Muscle of leg (tissue), 11 donors: ENCODE results near the gene ACKR3. TPM values are rescaled to one million over a fixed set of nuclear protein-coding genes. Genes with fewer than 3 reads are reported as not detected.

ENCODE experiments used
- DNase-seq: peaks from one replicate; pipeline ENCODE4 v3.0.0; 2013
- H3K27ac ChIP-seq: one replicate; pipeline ENCODE4 v1.5.1; 2013; ENCODE audit warnings: mild to moderate bottlenecking, low read length, control low read depth
- H3K27me3 ChIP-seq: one replicate; pipeline ENCODE4 v1.6.1; 2013; ENCODE audit warnings: low read length; ENCODE audit not compliant: control insufficient read depth, insufficient read depth
- H3K36me3 ChIP-seq: one replicate; pipeline ENCODE4 v1.6.1; 2013; ENCODE audit warnings: low read length; ENCODE audit not compliant: control insufficient read depth, insufficient read depth
- H3K4me1 ChIP-seq: one replicate; pipeline ENCODE4 v1.6.1; 2013; ENCODE audit warnings: low read length; ENCODE audit not compliant: control insufficient read depth, insufficient read depth
- H3K4me3 ChIP-seq: one replicate; pipeline ENCODE4 v1.5.1; 2013; ENCODE audit warnings: low read length, control low read depth
- H3K9me3 ChIP-seq: replicated peaks from 2 replicates; pipeline ENCODE4 v1.6.1; 2013; ENCODE audit warnings: low read depth, low read length; ENCODE audit not compliant: control insufficient read depth
- WGBS: methylation state at CpG from one replicate; pipeline ENCODE4 v1.1.5; 2013; ENCODE audit warnings: missing lambda C conversion rate; ENCODE audit not compliant: insufficient coverage; 5-methylcytosine and 5-hydroxymethylcytosine counted together
- polyA plus RNA-seq, 8 donors: library from polyadenylated mRNA; unstranded; fragments of 120-200 nt; gene quantifications; one replicate each; pipeline versions ENCODE4 v1.2.1 to v1.2.3, GENCODE V29; 2013; ENCODE audit warnings: inconsistent platforms in 1 of 8, low replicate concordance in 1 of 8; ENCODE audit not compliant: insufficient read length in 8 of 8, insufficient read depth in 1 of 8
- total RNA-seq: library from RNA; stranded (reverse); fragments of 120-200 nt; gene quantifications from one replicate; pipeline ENCODE4 v1.2.4, GENCODE V29; 2013

ACKR3 gene
- total and polyA plus RNA-seq, 9 donors = 14.7 to 29.3 (median 24.1) TPM

DNA sequence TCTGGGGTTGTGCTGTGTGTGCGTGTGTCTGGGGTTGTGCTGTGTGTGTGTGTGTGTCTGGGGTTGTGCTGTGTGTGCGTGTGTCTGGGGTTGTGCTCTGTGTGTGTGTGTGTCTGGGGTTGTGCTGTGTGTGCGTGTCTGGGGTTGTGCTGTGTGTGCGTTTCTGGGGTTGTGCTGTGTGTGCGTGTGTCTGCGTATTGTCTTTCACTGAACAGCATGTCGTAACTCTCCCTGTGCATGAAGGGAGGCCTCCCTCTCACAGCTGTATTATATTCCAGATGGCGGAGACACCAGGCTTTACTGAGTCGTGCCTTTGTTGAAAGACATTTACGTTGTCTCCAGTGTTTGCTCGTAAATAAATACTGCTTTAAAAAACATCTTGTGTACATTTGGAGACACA lies 5.9 kb downstream of the ACKR3 start:
- peaks cover 2% of the 10 kb centered on the region for H3K27me3 ChIP-seq
- DNase-seq = no peak
- H3K36me3 ChIP-seq = peaks cover 2% of the 10 kb centered on the region
- no peak overlapping the region for H3K4me3 ChIP-seq
- peaks cover 28% of the 10 kb centered on the region for H3K4me1 ChIP-seq
- no peak overlapping the region for H3K27ac ChIP-seq
- WGBS = 88% methylated on average over 4 of the region's 11 CpGs
- H3K9me3 ChIP-seq = no peaks in the 10 kb centered on the region

DNA sequence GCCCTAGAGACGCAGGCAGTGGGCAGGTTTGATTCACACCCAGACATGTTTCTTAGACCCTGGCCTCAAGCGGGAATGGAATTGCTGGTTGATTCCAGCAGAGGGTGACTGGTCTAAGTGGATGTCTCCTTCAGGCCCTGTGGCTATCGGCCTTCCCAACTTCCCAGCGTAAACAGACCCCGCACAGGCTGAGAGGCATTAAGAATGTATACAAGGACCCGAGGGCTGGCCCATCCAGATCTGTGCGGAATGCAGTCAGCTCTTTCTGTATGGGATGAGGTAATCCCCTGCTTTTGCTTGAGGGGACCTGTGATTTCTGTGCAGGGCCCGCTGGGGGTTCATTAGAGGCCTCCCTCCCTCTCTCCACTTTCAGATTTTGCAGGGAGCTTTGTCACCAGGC lies 6.5 kb downstream of the ACKR3 start:
- Histone ChIP-seq H3K27me3 (peaks cover 2% of the 10 kb centered on the region), H3K4me3 (no peak overlapping the region), H3K36me3 (peaks cover 8% of the 10 kb centered on the region), H3K9me3 (no peaks in the 10 kb centered on the region), H3K4me1 (peaks cover 28% of the 10 kb centered on the region), H3K27ac (no peak overlapping the region)
- 83% methylated on average over 1 of the region's 8 CpGs for WGBS
- no peak for DNase-seq

DNA sequence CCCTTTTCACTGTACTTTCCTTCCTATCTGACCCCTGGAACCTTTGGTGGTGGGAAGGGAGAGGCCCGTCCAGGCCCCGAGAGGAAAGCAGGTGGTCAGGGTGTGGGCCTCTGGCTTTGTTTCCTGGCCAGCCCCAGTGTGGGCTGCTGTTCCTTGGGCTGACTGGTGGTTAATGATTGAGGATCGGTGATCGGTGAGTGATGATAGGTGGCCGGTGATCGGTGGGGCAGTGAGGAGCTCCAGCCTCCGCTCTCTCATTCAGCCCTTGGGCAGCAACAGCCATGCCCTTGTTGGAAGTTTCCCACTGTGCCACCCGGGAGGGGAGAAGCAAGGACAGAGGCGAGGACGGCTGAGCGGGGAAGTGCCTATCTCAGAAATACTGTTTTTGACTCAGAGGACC lies 7.3 kb downstream of the ACKR3 start:
- DNase-seq = no peak
- 96% methylated on average over 9 of the region's 11 CpGs for WGBS
- H3K36me3 ChIP-seq = peaks cover 11% of the 10 kb centered on the region
- H3K4me3 ChIP-seq = no peak overlapping the region
- H3K27me3 ChIP-seq = peaks cover 2% of the 10 kb centered on the region
- peaks cover 25% of the 10 kb centered on the region for H3K4me1 ChIP-seq
- H3K27ac ChIP-seq = no peak overlapping the region
- H3K9me3 ChIP-seq = no peaks in the 10 kb centered on the region

DNA sequence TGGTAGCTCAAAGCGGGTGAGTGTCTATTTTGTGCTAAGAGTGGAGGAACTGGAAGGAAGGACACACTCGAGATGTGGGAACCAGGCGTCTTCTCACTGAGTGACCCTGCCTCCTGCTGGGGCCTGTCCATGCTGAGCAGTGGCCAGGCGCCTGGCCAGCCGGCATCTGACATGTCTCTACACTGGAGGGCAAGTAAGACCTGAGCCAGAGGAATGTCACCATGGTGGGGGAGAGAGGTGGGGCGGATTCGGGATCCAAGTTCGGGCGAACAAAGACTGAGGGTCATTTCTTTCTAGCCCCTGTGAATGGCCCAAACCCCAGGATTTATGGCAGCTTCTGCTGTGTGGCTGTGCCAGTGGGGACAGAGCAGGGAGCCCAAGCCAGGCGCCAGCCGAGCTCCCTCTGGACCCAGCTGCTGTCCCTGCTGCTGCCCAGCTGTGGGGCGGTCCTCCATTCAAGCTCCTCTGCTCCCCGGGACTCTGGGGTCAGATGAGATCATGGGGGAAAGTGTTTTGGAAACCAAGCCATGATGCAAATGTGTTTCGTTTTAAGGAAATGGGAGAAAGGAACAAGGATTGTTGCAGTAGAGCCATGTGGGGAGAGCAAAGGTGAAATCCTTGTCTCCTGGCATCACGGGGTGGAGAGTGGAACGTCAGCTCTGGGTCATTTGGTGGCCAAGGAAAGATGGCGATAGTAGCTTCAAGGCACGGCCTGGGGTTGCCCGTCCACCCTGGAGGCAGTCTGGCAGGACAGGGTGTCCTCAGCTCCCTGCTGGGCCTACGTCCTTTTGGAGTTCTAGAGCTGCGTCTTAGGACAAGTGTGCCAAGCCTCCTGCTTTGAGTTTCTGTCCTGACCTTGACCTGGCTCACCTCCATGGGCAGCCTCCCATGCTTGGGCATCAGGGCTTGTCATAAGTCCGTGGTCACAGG lies 8.1 kb downstream of the ACKR3 start:
- 87% methylated on average over 20 of the region's 22 CpGs for WGBS
- Histone ChIP-seq H3K36me3 (peaks cover 11% of the 10 kb centered on the region), H3K9me3 (no peaks in the 10 kb centered on the region), H3K4me3 (no peak overlapping the region), H3K27me3 (no peaks in the 10 kb centered on the region), H3K4me1 (peaks cover 19% of the 10 kb centered on the region), H3K27ac (no peak overlapping the region)
- DNase-seq = no peak

DNA sequence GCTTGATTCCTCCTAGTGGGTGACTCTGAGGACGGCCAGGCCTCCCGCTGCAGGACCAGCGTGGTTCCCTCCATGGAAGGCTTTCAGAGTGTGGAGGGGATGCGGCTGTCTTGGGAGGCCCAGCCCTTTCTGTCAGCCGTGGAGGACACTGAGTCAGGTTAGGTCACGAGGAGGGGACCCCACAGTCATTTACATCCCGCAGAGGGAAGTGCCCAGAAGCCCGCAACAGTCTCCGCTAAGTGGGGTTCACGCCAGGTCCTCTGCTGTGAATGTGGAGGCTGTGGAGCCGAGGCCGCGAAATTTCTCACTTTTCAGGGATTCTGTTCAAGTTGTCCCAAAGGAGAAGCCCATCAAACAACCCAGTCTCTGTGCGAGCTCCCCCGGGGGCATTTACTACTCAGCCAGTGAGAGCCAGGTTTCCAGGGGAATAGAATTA lies 8.8 kb downstream of the ACKR3 start:
- 86% methylated on average over 7 of the region's 15 CpGs for WGBS
- peaks cover 14% of the 10 kb centered on the region for H3K36me3 ChIP-seq
- DNase-seq = no peak
- H3K9me3 ChIP-seq = no peaks in the 10 kb centered on the region
- no peak overlapping the region for H3K4me3 ChIP-seq
- H3K27ac ChIP-seq = no peak overlapping the region
- H3K27me3 ChIP-seq = no peaks in the 10 kb centered on the region
- peaks cover 15% of the 10 kb centered on the region for H3K4me1 ChIP-seq

DNA sequence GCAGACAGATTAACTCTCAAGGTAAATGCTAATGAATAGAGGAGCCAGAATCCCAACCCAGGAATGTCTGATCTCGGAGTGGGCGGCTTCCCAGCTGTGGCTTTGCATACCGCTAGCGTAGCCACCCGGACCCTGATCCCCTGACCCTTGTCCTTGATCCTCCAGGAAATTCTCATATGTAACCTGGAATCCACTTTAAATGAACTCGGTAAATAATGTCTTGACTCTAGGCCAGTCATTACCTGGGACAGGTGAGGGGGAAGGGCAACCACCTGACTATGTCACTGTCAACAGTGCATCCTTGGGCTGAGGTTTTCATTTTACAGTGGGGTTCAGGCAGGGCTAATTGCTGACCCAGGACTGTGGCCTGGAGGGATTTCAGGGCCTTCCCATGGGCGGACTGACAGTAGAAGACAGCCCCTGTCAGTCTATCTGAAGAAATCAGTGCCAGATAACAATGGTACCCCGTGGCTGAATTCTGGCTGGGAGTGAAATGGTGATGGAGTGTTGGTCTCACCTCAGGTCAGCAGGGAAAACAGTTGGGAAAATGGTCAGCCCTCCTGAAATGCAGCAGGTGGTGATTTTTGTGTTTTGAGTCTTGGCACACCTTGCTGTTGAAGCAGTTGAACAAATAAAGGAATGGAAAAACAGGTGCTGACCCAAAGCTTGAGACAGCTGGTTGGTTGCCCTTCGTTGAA lies 9.6 kb downstream of the ACKR3 start:
- Histone ChIP-seq H3K36me3 (peaks cover 14% of the 10 kb centered on the region), H3K27ac (no peak overlapping the region), H3K9me3 (no peaks in the 10 kb centered on the region), H3K27me3 (no peaks in the 10 kb centered on the region), H3K4me3 (no peak overlapping the region), H3K4me1 (peaks cover 15% of the 10 kb centered on the region)
- 89% methylated on average over 9 of the region's 9 CpGs for WGBS
- no peak for DNase-seq

DNA sequence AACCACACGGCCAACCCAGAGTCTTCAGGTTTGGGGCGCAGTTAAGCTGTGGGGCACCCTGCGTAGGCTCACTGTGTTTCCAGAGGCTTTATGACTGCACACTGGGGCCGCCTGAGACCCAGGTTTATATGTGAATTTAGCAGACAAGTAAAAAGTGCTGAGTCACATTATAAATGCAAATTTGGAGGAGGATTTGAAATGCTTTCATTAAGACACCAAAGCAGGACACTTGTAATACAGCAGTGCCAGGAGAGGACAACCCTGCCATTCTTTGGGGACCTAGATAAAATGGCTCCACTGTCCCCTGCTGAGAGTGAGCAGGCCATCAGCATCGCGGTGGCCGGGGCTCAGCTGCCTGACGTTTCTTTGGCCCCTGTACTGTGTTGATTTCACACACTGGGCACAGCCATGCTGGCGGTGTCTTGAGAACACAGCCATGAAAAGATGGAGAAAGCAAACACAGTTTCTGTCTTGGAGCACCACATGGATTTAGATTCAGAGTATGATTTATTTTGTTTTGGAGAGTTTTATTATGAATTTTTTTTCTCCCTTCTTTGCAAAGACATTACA lies 10.2 kb downstream of the ACKR3 start:
- WGBS = 73% methylated on average over 9 of the region's 9 CpGs
- Histone ChIP-seq H3K4me1 (peaks cover 15% of the 10 kb centered on the region), H3K27me3 (no peaks in the 10 kb centered on the region), H3K36me3 (peaks cover 14% of the 10 kb centered on the region), H3K9me3 (no peaks in the 10 kb centered on the region), H3K27ac (no peak overlapping the region), H3K4me3 (no peak overlapping the region)
- DNase-seq = no peak

DNA sequence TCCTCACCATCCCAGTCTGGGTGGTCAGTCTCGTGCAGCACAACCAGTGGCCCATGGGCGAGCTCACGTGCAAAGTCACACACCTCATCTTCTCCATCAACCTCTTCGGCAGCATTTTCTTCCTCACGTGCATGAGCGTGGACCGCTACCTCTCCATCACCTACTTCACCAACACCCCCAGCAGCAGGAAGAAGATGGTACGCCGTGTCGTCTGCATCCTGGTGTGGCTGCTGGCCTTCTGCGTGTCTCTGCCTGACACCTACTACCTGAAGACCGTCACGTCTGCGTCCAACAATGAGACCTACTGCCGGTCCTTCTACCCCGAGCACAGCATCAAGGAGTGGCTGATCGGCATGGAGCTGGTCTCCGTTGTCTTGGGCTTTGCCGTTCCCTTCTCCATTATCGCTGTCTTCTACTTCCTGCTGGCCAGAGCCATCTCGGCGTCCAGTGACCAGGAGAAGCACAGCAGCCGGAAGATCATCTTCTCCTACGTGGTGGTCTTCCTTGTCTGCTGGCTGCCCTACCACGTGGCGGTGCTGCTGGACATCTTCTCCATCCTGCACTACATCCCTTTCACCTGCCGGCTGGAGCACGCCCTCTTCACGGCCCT lies 11.2 kb downstream of the ACKR3 start:
- Histone ChIP-seq H3K36me3 (peaks cover 14% of the 10 kb centered on the region), H3K4me3 (no peak overlapping the region), H3K9me3 (no peaks in the 10 kb centered on the region), H3K27me3 (no peaks in the 10 kb centered on the region), H3K27ac (no peak overlapping the region), H3K4me1 (peaks cover 13% of the 10 kb centered on the region)
- DNase-seq = no peak
- 97% methylated on average over 29 of the region's 29 CpGs for WGBS

DNA sequence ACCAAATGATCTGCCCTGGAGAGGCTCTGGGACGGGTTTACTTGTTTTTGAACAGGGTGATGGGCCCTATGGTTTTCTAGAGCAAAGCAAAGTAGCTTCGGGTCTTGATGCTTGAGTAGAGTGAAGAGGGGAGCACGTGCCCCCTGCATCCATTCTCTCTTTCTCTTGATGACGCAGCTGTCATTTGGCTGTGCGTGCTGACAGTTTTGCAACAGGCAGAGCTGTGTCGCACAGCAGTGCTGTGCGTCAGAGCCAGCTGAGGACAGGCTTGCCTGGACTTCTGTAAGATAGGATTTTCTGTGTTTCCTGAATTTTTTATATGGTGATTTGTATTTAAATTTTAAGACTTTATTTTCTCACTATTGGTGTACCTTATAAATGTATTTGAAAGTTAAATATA lies 11.9 kb downstream of the ACKR3 start:
- Histone ChIP-seq H3K27me3 (no peaks in the 10 kb centered on the region), H3K9me3 (no peaks in the 10 kb centered on the region), H3K27ac (no peak overlapping the region), H3K4me3 (no peak overlapping the region), H3K36me3 (peaks cover 14% of the 10 kb centered on the region), H3K4me1 (peaks cover 10% of the 10 kb centered on the region)
- 73% methylated on average over 2 of the region's 7 CpGs for WGBS
- DNase-seq = no peak

DNA sequence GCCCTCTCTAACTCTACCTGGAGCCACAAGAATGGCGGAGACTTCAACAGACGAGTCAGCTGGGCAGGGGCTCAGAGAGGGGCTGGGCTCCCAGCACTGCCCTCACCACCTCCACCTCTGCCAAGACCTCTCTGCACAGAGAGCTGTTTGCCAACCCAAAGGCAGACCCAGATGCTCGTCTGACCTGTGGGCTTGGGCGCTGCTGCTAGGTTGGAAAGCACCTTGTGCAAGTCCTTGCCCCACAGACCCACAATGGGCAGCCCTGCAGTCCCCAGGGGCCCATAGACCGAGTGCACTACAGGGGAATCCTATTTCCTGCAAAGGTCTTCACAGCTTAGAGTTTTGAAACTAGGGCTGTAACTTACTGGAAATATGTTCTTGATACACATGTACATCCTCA lies 13.3 kb downstream of the ACKR3 start:
- no peak overlapping the region for H3K27ac ChIP-seq
- H3K4me3 ChIP-seq = no peak overlapping the region
- H3K27me3 ChIP-seq = no peaks in the 10 kb centered on the region
- DNase-seq = no peak
- H3K36me3 ChIP-seq = peaks cover 14% of the 10 kb centered on the region
- WGBS = 98% methylated on average over 4 of the region's 5 CpGs
- H3K9me3 ChIP-seq = no peaks in the 10 kb centered on the region
- no peaks in the 10 kb centered on the region for H3K4me1 ChIP-seq
